Esophagus muscularis mucosa (tissue), 4 donors: ENCODE data around the gene CKB. TPM values are rescaled to one million over a fixed set of nuclear protein-coding genes. Genes with fewer than 3 reads are reported as not detected.

Experiments
- DNase-seq: peaks from one replicate; pipeline ENCODE4 v3.0.0-alpha.2; 2017; ENCODE audit errors: extremely low spot score
- H3K27ac ChIP-seq, 4 donors: fragments of 200-600 bp; sonication (generic); replicated peaks in 1 of 4; 1 replicate in 3 of 4; 2 replicates in 1 of 4; pipeline ENCODE4 v1.5.1; 2016 to 2019; ENCODE audit warnings: mild to moderate bottlenecking in 1 of 4
- H3K27me3 ChIP-seq, 4 donors: fragments of 200-600 bp; sonication (generic); one replicate each; pipeline versions ENCODE4 v1.5.1 to v1.6.0; 2016 to 2019
- H3K36me3 ChIP-seq, 4 donors: fragments of 200-600 bp; sonication (generic); one replicate each; pipeline ENCODE4 v1.5.1; 2016 to 2019
- H3K4me1 ChIP-seq, 4 donors: fragments of 200-600 bp; sonication (generic); one replicate each; pipeline ENCODE4 v1.5.1; 2016 to 2019
- H3K4me3 ChIP-seq, 4 donors: fragments of 200-600 bp; sonication (generic); 1 replicate in 2 of 4; 2 replicates in 2 of 4; pipeline ENCODE4 v1.5.1; 2016 to 2019; ENCODE audit warnings: mild to moderate bottlenecking in 4 of 4, moderate library complexity in 1 of 4
- H3K9me3 ChIP-seq, 4 donors: fragments of 200-600 bp; sonication (generic); 1 replicate in 3 of 4; 2 replicates in 1 of 4; pipeline ENCODE4 v1.5.1; 2016 to 2019
- CTCF ChIP-seq, 3 experiments: fragments of 200-600 bp in 2 of 3; fragments of 450-650 bp in 1 of 3; sonication (generic) in 2 of 3; IDR thresholded peaks; one replicate each; pipeline ENCODE4 v1.5.1; 2017 to 2019; ENCODE audit warnings: antibody characterized with exemption in 3 of 3, mild to moderate bottlenecking in 2 of 3, moderate library complexity in 1 of 3
- EP300 ChIP-seq: sonication (generic); formaldehyde crosslinking; IDR thresholded peaks from one replicate; pipeline ENCODE4 v1.6.1; 2017; ENCODE audit warnings: antibody characterized with exemption
- POLR2A ChIP-seq: fragments of 450-650 bp; IDR thresholded peaks from one replicate; pipeline ENCODE4 v1.6.1; 2017; ENCODE audit warnings: antibody characterized with exemption, moderate library complexity, mild to moderate bottlenecking, low read depth
- POLR2AphosphoS5 ChIP-seq, 2 donors: sonication (generic); formaldehyde crosslinking; IDR thresholded peaks; one replicate each; pipeline ENCODE4 v1.6.1; 2017; ENCODE audit warnings: antibody characterized with exemption in 2 of 2
- WGBS: methylation state at CpG from one replicate; pipeline ENCODE4 v1.1.5; 2018; 5-methylcytosine and 5-hydroxymethylcytosine counted together
- intact Hi-C: fragments of 100-400 bp; cut with DNase I; formaldehyde crosslinking; loops from one replicate; pipeline ENCODE4 v1.15.1; 2023
- total RNA-seq, 4 donors: library from RNA; depleted of rRNA; stranded (reverse); fragments of >200 nt; gene quantifications; one replicate each; pipeline versions ENCODE4 v1.1.0 to v1.2.1, GENCODE V29; 2016

CKB gene
- total RNA-seq, 4 donors from 2014 or later, result 917 to 1,843 (median 1,284) TPM

GRCh38 chr14:103529383-103530365 lies 7.0 kb upstream of the CKB start:
- no peak for DNase-seq
- H3K27me3 ChIP-seq, result no peaks in the 10 kb centered on the region
- intact Hi-C loops, result no loop called here
- peaks cover 46 to 84% (median 82%) of the 10 kb centered on the region in 4 donors for H3K4me1 ChIP-seq
- H3K36me3 ChIP-seq, result peaks cover 0 to 44% (median 22%) of the 10 kb centered on the region in 4 donors
- 21% methylated on average over 21 of the region's 42 CpGs for WGBS
- peak overlapping the region; percentile 88 to 97 (median 94) for H3K27ac ChIP-seq
- TF ChIP-seq CTCF (IDR thresholded peaks at IDR 0.05) (no peak), POLR2AphosphoS5 (IDR thresholded peaks at IDR 0.05) (no peak)
- H3K4me3 ChIP-seq, result peak overlapping the region; percentile 72 to 99 (median 98)
- H3K9me3 ChIP-seq, result no peaks in the 10 kb centered on the region

- peak within 1 kb of the TSS; percentile 88 to 97 (median 94) for H3K27ac ChIP-seq
- H3K27me3 ChIP-seq, result no peaks in the 10 kb centered on the region
- 11% methylated on average over 9 of the region's 70 CpGs for WGBS
Measured at GRCh38 chr14:103528587-103529382, 6.2 kb upstream of the CKB start, which contains the start of gene TRMT61A. Gene TRMT61A (plus strand): TSS chr14:103529196. CDS start chr14:103529979, 783 bp downstream.

GRCh38 chr14:103528146-103528586 lies 5.5 kb upstream of the CKB start:
- peaks cover 0 to 32% (median 12%) of the 10 kb centered on the region in 4 donors for H3K36me3 ChIP-seq
- peak overlapping the region; percentile 72 to 99 (median 98) for H3K4me3 ChIP-seq
- DNase-seq, result no peak
- H3K27ac ChIP-seq, result peak overlapping the region; percentile 88 to 97 (median 94)
- no peaks in the 10 kb centered on the region for H3K9me3 ChIP-seq
- H3K4me1 ChIP-seq, result peaks cover 44 to 83% (median 76%) of the 10 kb centered on the region in 4 donors
- intact Hi-C loops, result no loop called here
- TF ChIP-seq EP300 (no peak), POLR2A (no peak), POLR2AphosphoS5 (IDR thresholded peaks at IDR 0.05) (no peak), CTCF (IDR thresholded peaks at IDR 0.05) (no peak)
- WGBS, result 53% methylated on average over 9 of the region's 10 CpGs
- H3K27me3 ChIP-seq, result no peaks in the 10 kb centered on the region

More at GRCh38 chr14:103528587-103529382, 6.2 kb upstream of the CKB start, which contains the start of gene TRMT61A:
- Histone ChIP-seq H3K36me3 (peaks cover 0 to 37% (median 17%) of the 10 kb centered on the region in 4 donors), H3K9me3 (no peaks in the 10 kb centered on the region), H3K4me1 (peaks cover 41 to 83% (median 77%) of the 10 kb centered on the region in 4 donors), H3K4me3 (peak within 1 kb of the TSS; percentile 72 to 99 (median 98))
- peak; percentile 98 for DNase-seq
- intact Hi-C loops, result no loop called here
- TF ChIP-seq POLR2A (no peak), CTCF (IDR thresholded peaks at IDR 0.05) (no peak), POLR2AphosphoS5 (IDR thresholded peaks at IDR 0.05) (peak; percentile 78 to 89)

GRCh38 chr14:103527408-103528145 lies 4.9 kb upstream of the CKB start:
- DNase-seq, result no peak
- Histone ChIP-seq H3K27ac (peak overlapping the region; percentile 88 to 97 (median 94)), H3K36me3 (peaks cover 0 to 26% (median 9%) of the 10 kb centered on the region in 4 donors), H3K9me3 (no peaks in the 10 kb centered on the region), H3K4me1 (peaks cover 49 to 82% (median 76%) of the 10 kb centered on the region in 4 donors), H3K27me3 (no peaks in the 10 kb centered on the region), H3K4me3 (peak overlapping the region in 1 of 4 donors; percentile 99)
- 75% methylated on average over 11 of the region's 14 CpGs for WGBS
- intact Hi-C loops, result no loop called here
- TF ChIP-seq EP300 (no peak), POLR2A (no peak)
